WTC11 (cell line): ENCODE data around the gene DOK4. TPM values are rescaled to one million over a fixed set of nuclear protein-coding genes. Genes with fewer than 3 reads are reported as not detected.

Source experiments
- ATAC-seq: fragments of 200-7000 bp; cut with Tn5 transposase; 2 replicates; pipeline ENCODE4 v1.10.0; 2021; ENCODE audit warnings: mild to moderate bottlenecking, moderate library complexity
- CTCF ChIA-PET: fragments of 300-600 bp; sonication (Branson Sonifier 250); formaldehyde crosslinking; loops from one replicate; lab custom pipeline; 2021; ENCODE audit warnings: antibody characterized with exemption; lab: Charles Lee
- POLR2A ChIA-PET: fragments of 350-600 bp; sonication (Branson Sonifier 250); formaldehyde crosslinking; loops from one replicate; lab custom pipeline; 2021; ENCODE audit warnings: antibody characterized with exemption; lab: Charles Lee
- DNase-seq: peaks from one replicate; pipeline ENCODE4 v3.0.0; 2021; ENCODE audit warnings: low spot score
- H3K27ac Mint-ChIP-seq: 2 replicates; pipeline ENCODE4 v1.8.0; 2021; ENCODE audit warnings: mixed read lengths
- H3K27me3 Mint-ChIP-seq: 2 replicates; pipeline ENCODE4 v1.8.0; 2021; ENCODE audit warnings: low read depth, mild to moderate bottlenecking, moderate library complexity, mixed read lengths
- H3K36me3 Mint-ChIP-seq: 2 replicates; pipeline ENCODE4 v1.8.0; 2021; ENCODE audit warnings: mixed read lengths
- H3K4me1 Mint-ChIP-seq: 2 replicates; pipeline ENCODE4 v1.8.0; 2022; ENCODE audit warnings: mixed read lengths
- H3K4me3 Mint-ChIP-seq: 2 replicates; pipeline ENCODE4 v1.8.0; 2021; ENCODE audit warnings: mild to moderate bottlenecking, moderate library complexity, mixed read lengths
- H3K9me3 Mint-ChIP-seq: 2 replicates; pipeline ENCODE4 v1.8.0; 2021; ENCODE audit warnings: mixed read lengths
- CREM ChIP-seq: sonication (generic); formaldehyde crosslinking; IDR thresholded peaks from 2 replicates; pipeline ENCODE4 v1.8.1; 2022; ENCODE audit warnings: mild to moderate bottlenecking, missing genetic modification reagents, moderate library complexity
- ESRRA ChIP-seq: sonication (generic); formaldehyde crosslinking; IDR thresholded peaks from 2 replicates; pipeline ENCODE4 v1.8.1; 2022; ENCODE audit warnings: mild to moderate bottlenecking, missing genetic modification reagents, borderline replicate concordance
- ETV6 ChIP-seq: sonication (generic); formaldehyde crosslinking; IDR thresholded peaks from 2 replicates; pipeline ENCODE4 v1.8.1; 2022; ENCODE audit warnings: mild to moderate bottlenecking, missing genetic modification reagents
- GABPB1 ChIP-seq: sonication (generic); formaldehyde crosslinking; IDR thresholded peaks from 2 replicates; pipeline ENCODE4 v1.8.1; 2023; ENCODE audit warnings: mild to moderate bottlenecking, missing genetic modification reagents
- GRHL2 ChIP-seq: fragments of 250-450 bp; sonication (Bioruptor Pico); IDR thresholded peaks from 2 replicates; pipeline ENCODE4 v1.8.0; 2022; ENCODE audit warnings: mild to moderate bottlenecking, moderate library complexity; ENCODE audit not compliant: insufficient replicate concordance, severe bottlenecking
- GTF2I ChIP-seq: fragments of 250-450 bp; sonication (Bioruptor Pico); conservative IDR thresholded peaks from 2 replicates; pipeline ENCODE4 v1.4.0; 2021; ENCODE audit warnings: mild to moderate bottlenecking
- MYBL2 ChIP-seq: sonication (generic); formaldehyde crosslinking; IDR thresholded peaks from 2 replicates; pipeline ENCODE4 v1.8.1; 2023; ENCODE audit warnings: mild to moderate bottlenecking, moderate library complexity, missing genetic modification reagents
- RELA ChIP-seq: sonication (generic); formaldehyde crosslinking; IDR thresholded peaks from 2 replicates; pipeline ENCODE4 v1.8.1; 2022; ENCODE audit warnings: missing genetic modification reagents, mild to moderate bottlenecking, borderline replicate concordance
- TCF7 ChIP-seq: sonication (generic); formaldehyde crosslinking; IDR thresholded peaks from 2 replicates; pipeline ENCODE4 v1.8.0; 2022; ENCODE audit warnings: mild to moderate bottlenecking, low read depth, missing genetic modification reagents, moderate library complexity
- TP53 ChIP-seq: sonication (generic); formaldehyde crosslinking; IDR thresholded peaks from 2 replicates; pipeline ENCODE4 v1.8.1; 2023; ENCODE audit warnings: mild to moderate bottlenecking, missing genetic modification reagents
- ZBTB21 ChIP-seq: sonication (generic); formaldehyde crosslinking; IDR thresholded peaks from 2 replicates; pipeline ENCODE4 v1.8.1; 2023; ENCODE audit warnings: mild to moderate bottlenecking, missing genetic modification reagents, borderline replicate concordance
- ZNF232 ChIP-seq: sonication (generic); formaldehyde crosslinking; IDR thresholded peaks from 2 replicates; pipeline ENCODE4 v1.8.0; 2022; ENCODE audit warnings: mild to moderate bottlenecking, missing genetic modification reagents
- total RNA-seq: library from RNA; stranded (reverse); gene quantifications from 3 replicates; pipeline ENCODE4 v1.2.3, GENCODE V29; 2021
- TF ChIP-seq, protein P1 (sequence below): sonication (generic); formaldehyde crosslinking; IDR thresholded peaks from 2 replicates; pipeline ENCODE4 v1.8.1; 2023; ENCODE audit warnings: mild to moderate bottlenecking, missing genetic modification reagents, moderate library complexity
- TF ChIP-seq, protein P2 (sequence below): sonication (generic); formaldehyde crosslinking; IDR thresholded peaks from 2 replicates; pipeline ENCODE4 v1.8.0; 2022; ENCODE audit warnings: mild to moderate bottlenecking, missing genetic modification reagents
- TF ChIP-seq, protein P3 (sequence below): sonication (generic); formaldehyde crosslinking; IDR thresholded peaks from 2 replicates; pipeline ENCODE4 v1.8.1; 2022; ENCODE audit warnings: missing genetic modification reagents, borderline replicate concordance
- TF ChIP-seq, protein P4 (sequence below): sonication (generic); formaldehyde crosslinking; IDR thresholded peaks from 2 replicates; pipeline ENCODE4 v1.8.0; 2022; ENCODE audit warnings: mild to moderate bottlenecking, missing genetic modification reagents
- TF ChIP-seq, protein P5 (sequence below): sonication (generic); formaldehyde crosslinking; conservative IDR thresholded peaks from 2 replicates; pipeline ENCODE4 v1.8.1; 2022; ENCODE audit warnings: mild to moderate bottlenecking, missing genetic modification reagents
- TF ChIP-seq, protein P6 (sequence below): sonication (generic); formaldehyde crosslinking; IDR thresholded peaks from 2 replicates; pipeline ENCODE4 v1.8.1; 2023; ENCODE audit warnings: mild to moderate bottlenecking, missing genetic modification reagents, moderate library complexity
- TF ChIP-seq, protein P7 (sequence below): sonication (generic); formaldehyde crosslinking; IDR thresholded peaks from 2 replicates; pipeline ENCODE4 v1.8.1; 2022; ENCODE audit warnings: mild to moderate bottlenecking, moderate library complexity, missing genetic modification reagents
- TF ChIP-seq, protein P8 (sequence below): sonication (generic); formaldehyde crosslinking; IDR thresholded peaks from 2 replicates; pipeline ENCODE4 v1.8.0; 2022; ENCODE audit warnings: mild to moderate bottlenecking, missing genetic modification reagents
- TF ChIP-seq, protein P9 (sequence below): sonication (generic); formaldehyde crosslinking; conservative IDR thresholded peaks from 2 replicates; pipeline ENCODE4 v1.8.1; 2023; ENCODE audit warnings: mild to moderate bottlenecking, low read depth, missing genetic modification reagents, moderate library complexity
- TF ChIP-seq, protein P10 (sequence below): sonication (generic); formaldehyde crosslinking; IDR thresholded peaks from 2 replicates; pipeline ENCODE4 v1.8.1; 2023; ENCODE audit warnings: mild to moderate bottlenecking, moderate library complexity, missing genetic modification reagents

Gene DOK4
- total RNA-seq, 1 experiment from 2014 or later = 25.0 TPM

DNA sequence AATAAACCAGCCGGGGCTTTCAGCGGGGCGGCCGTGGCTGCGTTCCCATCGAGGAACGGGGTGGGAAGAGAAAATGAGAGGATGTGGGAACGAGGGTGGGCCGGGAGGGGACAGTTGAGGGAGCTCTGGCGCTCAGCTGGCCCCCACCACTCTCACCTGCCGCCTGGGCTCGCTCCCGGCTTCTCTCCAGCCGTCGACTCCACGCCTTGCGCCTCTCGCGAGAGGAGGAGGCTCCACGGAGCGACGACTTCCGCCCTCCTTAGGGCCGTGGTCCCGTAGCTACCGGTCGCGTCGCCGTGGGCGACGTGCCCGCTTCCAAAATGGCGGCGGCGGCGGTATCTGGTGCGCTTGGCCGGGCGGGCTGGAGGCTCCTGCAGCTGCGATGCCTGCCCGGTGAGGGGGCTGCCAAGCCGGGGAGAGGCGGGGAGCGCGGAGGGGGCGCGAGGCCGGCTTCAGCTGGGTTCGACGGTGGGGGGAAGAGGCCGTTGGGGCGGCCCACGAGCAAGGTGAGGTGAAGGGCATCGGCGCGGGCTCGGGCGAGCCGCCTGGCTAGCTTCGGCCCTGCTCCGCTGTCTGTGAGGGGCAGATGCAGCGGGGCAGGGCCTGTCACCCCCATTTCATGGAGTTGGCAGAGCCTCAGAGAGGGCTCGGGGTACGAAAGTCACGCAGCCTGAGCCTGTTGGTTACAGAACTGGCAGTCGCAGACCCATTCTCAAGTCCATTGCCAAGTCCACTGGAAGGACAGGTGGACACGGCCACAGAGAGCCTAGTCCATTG is 38.9 kb downstream of the DOK4 start, which contains the start of the genes CIAPIN1 and COQ9:
CIAPIN1 (minus strand) TSS at position 200 of the 777 bp plus-strand sequence. CDS start 6,457 bp downstream, outside the sequence.
COQ9 (plus strand) TSS at position 294 of the 777 bp plus-strand sequence; CDS start at position 321, 27 bp downstream.
- peak within 1 kb of the TSS; percentile 32 for H3K27ac Mint-ChIP-seq
- H3K27me3 Mint-ChIP-seq = no peaks in the 10 kb centered on the region
- POLR2A ChIA-PET = interaction anchor here (0.6 to 1.3 kb wide), 7 partner anchors 15 to 149 kb away, joined by 3 to 9 read pairs (median 3); partner anchors contain the start of gene POLR2C
- H3K4me1 Mint-ChIP-seq = peaks cover 13% of the 10 kb centered on the region
- H3K36me3 Mint-ChIP-seq = peaks cover 22% of the 10 kb centered on the region
- ATAC-seq (peak; percentile 99), DNase-seq (peak; percentile 92)
- peak within 1 kb of the TSS; percentile 91 for H3K4me3 Mint-ChIP-seq
- CTCF ChIA-PET = interaction anchor here (0.7 to 3.8 kb wide), 13 partner anchors 9 to 355 kb away, joined by 3 to 36 read pairs (median 5); partner anchors contain the start of genes CCL17, CPNE2 and POLR2C
- no peaks in the 10 kb centered on the region for H3K9me3 Mint-ChIP-seq
- TF ChIP-seq, protein P1, sequence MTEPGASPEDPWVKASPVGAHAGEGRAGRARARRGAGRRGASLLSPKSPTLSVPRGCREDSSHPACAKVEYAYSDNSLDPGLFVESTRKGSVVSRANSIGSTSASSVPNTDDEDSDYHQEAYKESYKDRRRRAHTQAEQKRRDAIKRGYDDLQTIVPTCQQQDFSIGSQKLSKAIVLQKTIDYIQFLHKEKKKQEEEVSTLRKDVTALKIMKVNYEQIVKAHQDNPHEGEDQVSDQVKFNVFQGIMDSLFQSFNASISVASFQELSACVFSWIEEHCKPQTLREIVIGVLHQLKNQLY = no peak
- TF ChIP-seq, protein P2, sequence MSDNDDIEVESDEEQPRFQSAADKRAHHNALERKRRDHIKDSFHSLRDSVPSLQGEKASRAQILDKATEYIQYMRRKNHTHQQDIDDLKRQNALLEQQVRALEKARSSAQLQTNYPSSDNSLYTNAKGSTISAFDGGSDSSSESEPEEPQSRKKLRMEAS (CRISPR knock-in tag) = peak; percentile 86; the same call in 1 of the 2 replicates
- TF ChIP-seq, protein P3, sequence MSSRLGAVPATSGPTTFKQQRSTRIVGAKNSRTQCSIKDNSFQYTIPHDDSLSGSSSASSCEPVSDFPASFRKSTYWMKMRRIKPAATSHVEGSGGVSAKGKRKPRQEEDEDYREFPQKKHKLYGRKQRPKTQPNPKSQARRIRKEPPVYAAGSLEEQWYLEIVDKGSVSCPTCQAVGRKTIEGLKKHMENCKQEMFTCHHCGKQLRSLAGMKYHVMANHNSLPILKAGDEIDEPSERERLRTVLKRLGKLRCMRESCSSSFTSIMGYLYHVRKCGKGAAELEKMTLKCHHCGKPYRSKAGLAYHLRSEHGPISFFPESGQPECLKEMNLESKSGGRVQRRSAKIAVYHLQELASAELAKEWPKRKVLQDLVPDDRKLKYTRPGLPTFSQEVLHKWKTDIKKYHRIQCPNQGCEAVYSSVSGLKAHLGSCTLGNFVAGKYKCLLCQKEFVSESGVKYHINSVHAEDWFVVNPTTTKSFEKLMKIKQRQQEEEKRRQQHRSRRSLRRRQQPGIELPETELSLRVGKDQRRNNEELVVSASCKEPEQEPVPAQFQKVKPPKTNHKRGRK (CRISPR knock-in tag) = no peak
- TF ChIP-seq GTF2I (no peak), ESRRA (CRISPR knock-in tag) (peak; percentile 96), MYBL2 (CRISPR knock-in tag) (peak; percentile 59; the same call in 1 of the 2 replicates), RELA (CRISPR knock-in tag) (peak; percentile 39; the same call in 1 of the 2 replicates), GRHL2 (no peak), TCF7 (no peak), CREM (CRISPR knock-in tag) (peak; percentile 90), GABPB1 (peak; percentile 82), TP53 (CRISPR knock-in tag) (0 out of 2 replicates have a peak, but pooled peaks have one; percentile 64), ZNF232 (CRISPR knock-in tag) (0 out of 2 replicates have a peak, but pooled peaks have one; percentile 41), ETV6 (CRISPR knock-in tag) (peak; percentile 94), ZBTB21 (peak; percentile 89)
- TF ChIP-seq, protein P4, sequence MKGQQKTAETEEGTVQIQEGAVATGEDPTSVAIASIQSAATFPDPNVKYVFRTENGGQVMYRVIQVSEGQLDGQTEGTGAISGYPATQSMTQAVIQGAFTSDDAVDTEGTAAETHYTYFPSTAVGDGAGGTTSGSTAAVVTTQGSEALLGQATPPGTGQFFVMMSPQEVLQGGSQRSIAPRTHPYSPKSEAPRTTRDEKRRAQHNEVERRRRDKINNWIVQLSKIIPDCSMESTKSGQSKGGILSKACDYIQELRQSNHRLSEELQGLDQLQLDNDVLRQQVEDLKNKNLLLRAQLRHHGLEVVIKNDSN (CRISPR knock-in tag) = peak; percentile 74; the same call in 1 of the 2 replicates
- TF ChIP-seq, protein P5, sequence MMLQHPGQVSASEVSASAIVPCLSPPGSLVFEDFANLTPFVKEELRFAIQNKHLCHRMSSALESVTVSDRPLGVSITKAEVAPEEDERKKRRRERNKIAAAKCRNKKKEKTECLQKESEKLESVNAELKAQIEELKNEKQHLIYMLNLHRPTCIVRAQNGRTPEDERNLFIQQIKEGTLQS = no peak
- TF ChIP-seq, protein P6, sequence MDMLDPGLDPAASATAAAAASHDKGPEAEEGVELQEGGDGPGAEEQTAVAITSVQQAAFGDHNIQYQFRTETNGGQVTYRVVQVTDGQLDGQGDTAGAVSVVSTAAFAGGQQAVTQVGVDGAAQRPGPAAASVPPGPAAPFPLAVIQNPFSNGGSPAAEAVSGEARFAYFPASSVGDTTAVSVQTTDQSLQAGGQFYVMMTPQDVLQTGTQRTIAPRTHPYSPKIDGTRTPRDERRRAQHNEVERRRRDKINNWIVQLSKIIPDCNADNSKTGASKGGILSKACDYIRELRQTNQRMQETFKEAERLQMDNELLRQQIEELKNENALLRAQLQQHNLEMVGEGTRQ (CRISPR knock-in tag) = peak; percentile 52
- TF ChIP-seq, protein P7, sequence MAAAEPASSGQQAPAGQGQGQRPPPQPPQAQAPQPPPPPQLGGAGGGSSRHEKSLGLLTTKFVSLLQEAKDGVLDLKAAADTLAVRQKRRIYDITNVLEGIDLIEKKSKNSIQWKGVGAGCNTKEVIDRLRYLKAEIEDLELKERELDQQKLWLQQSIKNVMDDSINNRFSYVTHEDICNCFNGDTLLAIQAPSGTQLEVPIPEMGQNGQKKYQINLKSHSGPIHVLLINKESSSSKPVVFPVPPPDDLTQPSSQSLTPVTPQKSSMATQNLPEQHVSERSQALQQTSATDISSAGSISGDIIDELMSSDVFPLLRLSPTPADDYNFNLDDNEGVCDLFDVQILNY (CRISPR knock-in tag) = 0 out of 2 replicates have a peak, but pooled peaks have one; percentile 46
- TF ChIP-seq, protein P8, sequence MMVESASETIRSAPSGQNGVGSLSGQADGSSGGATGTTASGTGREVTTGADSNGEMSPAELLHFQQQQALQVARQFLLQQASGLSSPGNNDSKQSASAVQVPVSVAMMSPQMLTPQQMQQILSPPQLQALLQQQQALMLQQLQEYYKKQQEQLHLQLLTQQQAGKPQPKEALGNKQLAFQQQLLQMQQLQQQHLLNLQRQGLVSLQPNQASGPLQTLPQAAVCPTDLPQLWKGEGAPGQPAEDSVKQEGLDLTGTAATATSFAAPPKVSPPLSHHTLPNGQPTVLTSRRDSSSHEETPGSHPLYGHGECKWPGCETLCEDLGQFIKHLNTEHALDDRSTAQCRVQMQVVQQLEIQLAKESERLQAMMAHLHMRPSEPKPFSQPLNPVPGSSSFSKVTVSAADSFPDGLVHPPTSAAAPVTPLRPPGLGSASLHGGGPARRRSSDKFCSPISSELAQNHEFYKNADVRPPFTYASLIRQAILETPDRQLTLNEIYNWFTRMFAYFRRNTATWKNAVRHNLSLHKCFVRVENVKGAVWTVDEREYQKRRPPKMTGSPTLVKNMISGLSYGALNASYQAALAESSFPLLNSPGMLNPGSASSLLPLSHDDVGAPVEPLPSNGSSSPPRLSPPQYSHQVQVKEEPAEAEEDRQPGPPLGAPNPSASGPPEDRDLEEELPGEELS (CRISPR knock-in tag) = peak; percentile 19; the same call in 1 of the 2 replicates
- TF ChIP-seq, protein P9, sequence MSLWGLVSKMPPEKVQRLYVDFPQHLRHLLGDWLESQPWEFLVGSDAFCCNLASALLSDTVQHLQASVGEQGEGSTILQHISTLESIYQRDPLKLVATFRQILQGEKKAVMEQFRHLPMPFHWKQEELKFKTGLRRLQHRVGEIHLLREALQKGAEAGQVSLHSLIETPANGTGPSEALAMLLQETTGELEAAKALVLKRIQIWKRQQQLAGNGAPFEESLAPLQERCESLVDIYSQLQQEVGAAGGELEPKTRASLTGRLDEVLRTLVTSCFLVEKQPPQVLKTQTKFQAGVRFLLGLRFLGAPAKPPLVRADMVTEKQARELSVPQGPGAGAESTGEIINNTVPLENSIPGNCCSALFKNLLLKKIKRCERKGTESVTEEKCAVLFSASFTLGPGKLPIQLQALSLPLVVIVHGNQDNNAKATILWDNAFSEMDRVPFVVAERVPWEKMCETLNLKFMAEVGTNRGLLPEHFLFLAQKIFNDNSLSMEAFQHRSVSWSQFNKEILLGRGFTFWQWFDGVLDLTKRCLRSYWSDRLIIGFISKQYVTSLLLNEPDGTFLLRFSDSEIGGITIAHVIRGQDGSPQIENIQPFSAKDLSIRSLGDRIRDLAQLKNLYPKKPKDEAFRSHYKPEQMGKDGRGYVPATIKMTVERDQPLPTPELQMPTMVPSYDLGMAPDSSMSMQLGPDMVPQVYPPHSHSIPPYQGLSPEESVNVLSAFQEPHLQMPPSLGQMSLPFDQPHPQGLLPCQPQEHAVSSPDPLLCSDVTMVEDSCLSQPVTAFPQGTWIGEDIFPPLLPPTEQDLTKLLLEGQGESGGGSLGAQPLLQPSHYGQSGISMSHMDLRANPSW (CRISPR knock-in tag) = 0 out of 2 replicates have a peak, but pooled peaks have one; percentile 92
- TF ChIP-seq, protein P10, sequence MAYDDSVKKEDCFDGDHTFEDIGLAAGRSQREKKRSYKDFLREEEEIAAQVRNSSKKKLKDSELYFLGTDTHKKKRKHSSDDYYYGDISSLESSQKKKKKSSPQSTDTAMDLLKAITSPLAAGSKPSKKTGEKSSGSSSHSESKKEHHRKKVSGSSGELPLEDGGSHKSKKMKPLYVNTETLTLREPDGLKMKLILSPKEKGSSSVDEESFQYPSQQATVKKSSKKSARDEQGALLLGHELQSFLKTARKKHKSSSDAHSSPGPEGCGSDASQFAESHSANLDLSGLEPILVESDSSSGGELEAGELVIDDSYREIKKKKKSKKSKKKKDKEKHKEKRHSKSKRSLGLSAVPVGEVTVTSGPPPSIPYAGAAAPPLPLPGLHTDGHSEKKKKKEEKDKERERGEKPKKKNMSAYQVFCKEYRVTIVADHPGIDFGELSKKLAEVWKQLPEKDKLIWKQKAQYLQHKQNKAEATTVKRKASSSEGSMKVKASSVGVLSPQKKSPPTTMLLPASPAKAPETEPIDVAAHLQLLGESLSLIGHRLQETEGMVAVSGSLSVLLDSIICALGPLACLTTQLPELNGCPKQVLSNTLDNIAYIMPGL (CRISPR knock-in tag) = peak; percentile 78
